Transverse colon (tissue), 3 donors: ENCODE measurements around the gene SRGAP1.

Experiments used
- CTCF ChIP-seq, 5 experiments: fragments of 200-600 bp in 3 of 5; fragments of 450-650 bp in 2 of 5; sonication (generic) in 3 of 5; IDR thresholded peaks; 1 replicate in 2 of 5; 2 replicates in 3 of 5; pipeline ENCODE4 v1.5.1; 2016 to 2017; ENCODE audit warnings: antibody characterized with exemption in 5 of 5, inconsistent platforms in 3 of 5, mild to moderate bottlenecking in 2 of 5, moderate library complexity in 1 of 5
- EP300 ChIP-seq: sonication (generic); formaldehyde crosslinking; IDR thresholded peaks from one replicate; pipeline ENCODE4 v1.6.1; 2017; ENCODE audit warnings: antibody characterized with exemption, low read depth
- POLR2A ChIP-seq: fragments of 450-650 bp; IDR thresholded peaks from one replicate; pipeline ENCODE4 v1.6.1; 2016; ENCODE audit warnings: antibody characterized with exemption, mild to moderate bottlenecking, moderate library complexity

- TF ChIP-seq CTCF (IDR thresholded peaks at IDR 0.05) (no peak), POLR2A (no peak), EP300 (no peak)
These were observed 13.5 kb downstream of the SRGAP1 start for GRCh38 chr12:63857771-63858670.
